HFF-Myc (cell line): Measurements from ENCODE around the gene ZDHHC23.

Source experiments
- DNase-seq: peaks from one replicate; pipeline ENCODE4 v3.0.0-alpha.2; 2011; ENCODE audit warnings: low read depth; ENCODE audit errors: extremely low read depth
- H3K4me3 ChIP-seq: replicated peaks from 2 replicates; pipeline ENCODE4 v1.5.1; 2011; ENCODE audit warnings: low read depth, mild to moderate bottlenecking, control low read depth, low read length
- TF ChIP-seq, protein P1 (sequence below): IDR thresholded peaks from 2 replicates; pipeline ENCODE4 v1.5.1; 2012; ENCODE audit warnings: mild to moderate bottlenecking, low read depth, low read length, control low read depth; ENCODE audit errors: missing control alignments

ZDHHC23 gene, protein sequence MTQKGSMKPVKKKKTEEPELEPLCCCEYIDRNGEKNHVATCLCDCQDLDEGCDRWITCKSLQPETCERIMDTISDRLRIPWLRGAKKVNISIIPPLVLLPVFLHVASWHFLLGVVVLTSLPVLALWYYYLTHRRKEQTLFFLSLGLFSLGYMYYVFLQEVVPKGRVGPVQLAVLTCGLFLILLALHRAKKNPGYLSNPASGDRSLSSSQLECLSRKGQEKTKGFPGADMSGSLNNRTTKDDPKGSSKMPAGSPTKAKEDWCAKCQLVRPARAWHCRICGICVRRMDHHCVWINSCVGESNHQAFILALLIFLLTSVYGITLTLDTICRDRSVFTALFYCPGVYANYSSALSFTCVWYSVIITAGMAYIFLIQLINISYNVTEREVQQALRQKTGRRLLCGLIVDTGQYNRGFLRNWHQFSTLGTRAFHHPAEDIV

DNA sequence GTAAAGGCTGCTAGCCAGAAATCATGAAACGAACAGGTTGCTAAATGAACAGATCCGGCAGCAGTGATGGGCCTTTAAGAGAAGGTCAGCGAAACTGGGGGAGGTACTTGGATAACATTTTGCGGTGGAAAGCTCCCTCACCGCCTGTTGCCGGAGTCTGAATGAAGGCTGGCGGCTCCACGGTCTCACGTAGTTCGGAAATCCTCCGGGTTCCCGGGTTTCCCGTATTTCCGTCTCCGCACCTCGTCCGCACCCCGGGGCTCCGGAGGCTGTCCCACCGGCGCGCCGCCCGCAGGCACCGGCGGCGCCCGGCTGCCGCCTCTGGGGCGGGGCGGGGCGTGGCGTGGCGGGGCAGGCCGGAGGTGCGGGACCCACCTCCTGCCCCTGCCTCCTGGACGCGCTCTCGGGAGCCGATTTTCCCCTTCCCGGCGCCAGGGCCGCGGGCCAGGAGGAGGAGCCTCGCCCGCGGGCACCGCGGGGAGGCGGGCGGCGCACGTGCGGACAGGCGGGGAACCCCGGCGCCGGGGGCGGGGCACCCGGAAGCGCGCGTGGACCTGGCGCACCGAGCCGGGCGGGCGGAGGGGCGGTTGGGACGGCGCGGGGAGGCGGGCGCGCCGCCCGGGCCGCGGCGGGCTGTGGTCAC, at the start of gene ZDHHC23:
TSS of gene ZDHHC23 (plus strand) at position 642 of the 643 bp plus-strand sequence. CDS start 790 bp downstream, outside the sequence.
- DNase-seq: peak; percentile 11
- TF ChIP-seq, protein P1, sequence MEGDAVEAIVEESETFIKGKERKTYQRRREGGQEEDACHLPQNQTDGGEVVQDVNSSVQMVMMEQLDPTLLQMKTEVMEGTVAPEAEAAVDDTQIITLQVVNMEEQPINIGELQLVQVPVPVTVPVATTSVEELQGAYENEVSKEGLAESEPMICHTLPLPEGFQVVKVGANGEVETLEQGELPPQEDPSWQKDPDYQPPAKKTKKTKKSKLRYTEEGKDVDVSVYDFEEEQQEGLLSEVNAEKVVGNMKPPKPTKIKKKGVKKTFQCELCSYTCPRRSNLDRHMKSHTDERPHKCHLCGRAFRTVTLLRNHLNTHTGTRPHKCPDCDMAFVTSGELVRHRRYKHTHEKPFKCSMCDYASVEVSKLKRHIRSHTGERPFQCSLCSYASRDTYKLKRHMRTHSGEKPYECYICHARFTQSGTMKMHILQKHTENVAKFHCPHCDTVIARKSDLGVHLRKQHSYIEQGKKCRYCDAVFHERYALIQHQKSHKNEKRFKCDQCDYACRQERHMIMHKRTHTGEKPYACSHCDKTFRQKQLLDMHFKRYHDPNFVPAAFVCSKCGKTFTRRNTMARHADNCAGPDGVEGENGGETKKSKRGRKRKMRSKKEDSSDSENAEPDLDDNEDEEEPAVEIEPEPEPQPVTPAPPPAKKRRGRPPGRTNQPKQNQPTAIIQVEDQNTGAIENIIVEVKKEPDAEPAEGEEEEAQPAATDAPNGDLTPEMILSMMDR: no peak
- H3K4me3 ChIP-seq: peak within 1 kb of the TSS; percentile 63

DNA sequence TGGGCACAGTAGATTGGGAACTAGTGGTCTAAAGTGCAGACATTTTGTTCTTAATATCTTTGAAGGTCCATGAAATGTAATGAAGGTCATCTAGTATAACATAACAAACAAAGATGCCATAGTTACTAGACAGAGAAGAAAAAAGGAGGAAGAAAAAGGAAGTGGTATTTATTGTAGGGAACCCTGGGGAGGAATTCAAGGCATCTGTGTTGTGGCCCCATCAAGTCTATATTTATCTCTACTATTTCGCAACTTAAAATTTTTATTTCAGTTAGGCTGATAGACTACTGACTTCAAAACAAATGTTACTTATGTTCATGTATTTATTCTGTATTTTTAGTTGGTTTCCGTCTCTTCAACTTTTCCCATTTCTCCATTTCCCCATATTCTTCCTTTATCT, 48.9 kb upstream of the ZDHHC23 start:
- TF ChIP-seq, protein P1: no peak
- no peak overlapping the region for H3K4me3 ChIP-seq
- DNase-seq: no peak

DNA sequence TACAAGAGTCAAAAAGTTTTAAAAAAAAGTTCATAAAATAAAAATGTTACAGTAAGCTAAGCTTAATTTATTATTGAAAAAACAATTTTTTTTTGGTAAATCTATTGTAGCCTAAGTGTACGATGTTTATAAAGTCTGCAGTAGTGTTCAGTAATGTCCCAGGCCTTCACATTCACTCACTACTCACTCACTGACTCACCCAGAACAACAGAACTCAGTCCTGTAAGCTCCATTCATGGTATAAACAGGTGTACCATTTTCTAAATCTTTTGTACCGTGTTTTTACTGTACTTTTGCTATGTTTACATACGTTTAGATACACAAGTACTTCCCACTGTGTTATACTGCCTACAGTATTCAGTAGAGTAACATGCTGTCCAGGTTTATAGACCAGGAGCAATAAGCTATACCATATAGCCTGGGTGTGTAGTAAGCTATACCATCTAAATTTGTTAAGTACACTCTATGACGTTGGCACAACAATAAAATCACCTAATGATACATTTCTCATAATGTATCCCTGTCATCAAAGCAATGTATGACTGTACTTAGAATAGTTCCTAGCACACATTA, 41.2 kb upstream of the ZDHHC23 start:
- TF ChIP-seq, protein P1: no peak
- DNase-seq: no peak

DNA sequence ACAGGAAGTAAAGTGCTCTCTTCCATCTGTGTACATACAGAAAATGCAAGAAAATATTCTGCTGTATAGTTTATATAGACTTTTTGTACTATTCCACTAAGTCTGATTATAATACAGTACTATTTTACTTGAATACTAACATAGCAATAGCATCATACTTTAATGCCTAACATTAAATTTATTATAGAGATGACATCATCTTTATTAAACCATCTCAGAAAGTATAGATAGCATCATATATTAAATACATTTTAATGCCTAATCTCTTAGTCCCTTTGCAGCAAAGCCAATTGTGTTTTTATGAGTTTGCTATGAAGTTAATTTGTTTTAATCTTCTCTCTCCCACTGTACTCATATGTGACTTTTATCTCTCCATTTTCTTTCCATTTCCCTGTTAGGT, 39.7 kb upstream of the ZDHHC23 start:
- TF ChIP-seq, protein P1: no peak
- no peak overlapping the region for H3K4me3 ChIP-seq
- DNase-seq: no peak

More for the DNA sequence above, 41.2 kb upstream of the ZDHHC23 start:
- H3K4me3 ChIP-seq: no peak overlapping the region

DNA sequence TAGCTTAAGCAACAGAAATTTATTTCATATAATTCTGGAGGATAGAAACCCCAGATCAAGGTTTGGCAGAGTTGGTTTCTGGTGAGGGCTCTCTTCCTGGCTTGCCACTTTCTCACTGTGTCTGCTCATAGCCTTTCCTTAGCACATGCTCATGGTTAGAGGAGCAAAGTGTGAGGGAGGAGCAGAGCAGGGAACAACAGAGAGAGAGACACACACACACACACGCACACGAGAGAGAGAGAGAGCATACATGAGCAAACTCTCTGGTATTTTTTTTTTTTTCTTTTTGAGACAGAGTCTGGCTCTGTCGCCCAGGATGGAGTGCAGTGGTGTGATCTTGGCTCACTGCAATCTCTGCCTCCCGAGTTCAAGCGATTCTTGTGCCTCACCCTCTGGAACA, 36.8 kb upstream of the ZDHHC23 start:
- H3K4me3 ChIP-seq: no peak overlapping the region
- TF ChIP-seq, protein P1: no peak
- DNase-seq: no peak

DNA sequence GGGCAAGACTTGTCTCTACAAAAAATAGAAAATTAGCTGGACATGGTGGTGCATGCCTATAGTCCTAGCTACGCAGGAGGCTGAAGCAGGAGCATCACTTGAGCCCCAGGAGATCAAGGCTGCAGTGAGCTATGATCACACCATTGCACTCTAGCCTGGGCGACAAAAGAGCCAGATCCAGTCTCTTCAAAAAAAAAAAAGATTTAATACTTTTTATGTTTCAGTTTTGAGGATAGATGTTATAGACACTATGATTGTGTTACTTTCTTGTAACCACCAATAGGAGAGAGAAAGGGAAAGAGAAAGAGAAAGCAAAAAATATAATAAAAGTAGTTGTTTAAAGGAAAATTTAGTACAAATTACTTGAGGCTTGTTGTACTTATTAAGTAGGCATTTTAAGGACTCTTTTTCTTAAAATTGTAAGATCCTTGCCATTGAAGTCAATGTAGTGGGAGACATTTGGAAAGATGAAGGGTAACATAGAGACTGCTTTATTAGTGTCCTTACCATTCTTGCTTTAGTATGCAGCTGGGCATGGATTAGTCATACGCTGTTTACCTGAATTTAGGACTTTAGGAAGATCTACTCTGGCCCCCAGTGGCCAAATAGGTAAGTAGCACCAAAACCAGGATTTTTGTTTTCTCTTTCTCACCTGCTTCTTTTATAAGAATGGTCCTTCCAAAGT, 35.1 kb upstream of the ZDHHC23 start:
- H3K4me3 ChIP-seq: no peak overlapping the region
- TF ChIP-seq, protein P1: peak; percentile 62

More for the DNA sequence above, 35.1 kb upstream of the ZDHHC23 start:
- DNase-seq: peak; percentile 36
